Choroid plexus epithelial cell (primary cell): ENCODE data around the gene SLC6A6.

Experiments used
- DNase-seq: peaks from one replicate; pipeline ENCODE4 v3.0.0-alpha.2; 2010; ENCODE audit warnings: low read depth
- H3K4me3 ChIP-seq: 2 replicates; pipeline ENCODE4 v1.5.1; 2011; ENCODE audit warnings: low read depth, mild to moderate bottlenecking, control low read depth, low read length, moderate library complexity
- TF ChIP-seq, protein P1 (sequence below): conservative IDR thresholded peaks from 2 replicates; pipeline ENCODE4 v1.5.1; 2011; ENCODE audit warnings: low read depth, mild to moderate bottlenecking, control low read depth, inconsistent platforms, low read length, moderate library complexity

Gene SLC6A6

DNA sequence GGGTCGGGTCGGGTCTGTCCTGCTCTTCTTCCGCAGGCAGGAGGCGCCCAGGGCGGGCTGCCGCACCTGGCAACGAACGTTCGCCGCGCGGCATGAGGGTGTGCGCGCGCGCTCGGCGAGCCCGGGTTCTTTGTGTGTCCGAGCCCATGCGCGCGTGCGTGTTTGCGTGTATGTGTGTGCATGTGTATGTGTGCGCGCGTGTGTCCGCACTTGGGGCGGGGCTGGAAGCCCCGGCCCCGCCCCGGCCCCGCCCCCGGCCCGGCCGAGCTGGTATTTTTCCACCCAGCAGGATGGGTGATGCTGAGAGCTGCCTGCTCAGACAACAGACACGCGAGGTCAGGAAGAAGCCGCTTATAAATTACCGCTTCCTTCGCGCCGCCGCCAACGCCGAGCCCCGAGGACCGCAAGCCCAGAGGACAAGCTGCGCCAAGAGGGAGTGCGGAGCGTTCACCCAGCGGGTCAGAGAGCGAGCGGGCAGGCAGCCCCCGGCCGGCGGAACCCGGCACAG, at the start of gene SLC6A6:
Gene SLC6A6 (plus strand): TSS at position 303 of the 508 bp plus-strand sequence. CDS start 41,029 bp downstream, outside the sequence.
- TF ChIP-seq, protein P1, sequence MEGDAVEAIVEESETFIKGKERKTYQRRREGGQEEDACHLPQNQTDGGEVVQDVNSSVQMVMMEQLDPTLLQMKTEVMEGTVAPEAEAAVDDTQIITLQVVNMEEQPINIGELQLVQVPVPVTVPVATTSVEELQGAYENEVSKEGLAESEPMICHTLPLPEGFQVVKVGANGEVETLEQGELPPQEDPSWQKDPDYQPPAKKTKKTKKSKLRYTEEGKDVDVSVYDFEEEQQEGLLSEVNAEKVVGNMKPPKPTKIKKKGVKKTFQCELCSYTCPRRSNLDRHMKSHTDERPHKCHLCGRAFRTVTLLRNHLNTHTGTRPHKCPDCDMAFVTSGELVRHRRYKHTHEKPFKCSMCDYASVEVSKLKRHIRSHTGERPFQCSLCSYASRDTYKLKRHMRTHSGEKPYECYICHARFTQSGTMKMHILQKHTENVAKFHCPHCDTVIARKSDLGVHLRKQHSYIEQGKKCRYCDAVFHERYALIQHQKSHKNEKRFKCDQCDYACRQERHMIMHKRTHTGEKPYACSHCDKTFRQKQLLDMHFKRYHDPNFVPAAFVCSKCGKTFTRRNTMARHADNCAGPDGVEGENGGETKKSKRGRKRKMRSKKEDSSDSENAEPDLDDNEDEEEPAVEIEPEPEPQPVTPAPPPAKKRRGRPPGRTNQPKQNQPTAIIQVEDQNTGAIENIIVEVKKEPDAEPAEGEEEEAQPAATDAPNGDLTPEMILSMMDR = peak; percentile 53
- H3K4me3 ChIP-seq = peak within 1 kb of the TSS; percentile 66
- DNase-seq = peak; percentile 93

DNA sequence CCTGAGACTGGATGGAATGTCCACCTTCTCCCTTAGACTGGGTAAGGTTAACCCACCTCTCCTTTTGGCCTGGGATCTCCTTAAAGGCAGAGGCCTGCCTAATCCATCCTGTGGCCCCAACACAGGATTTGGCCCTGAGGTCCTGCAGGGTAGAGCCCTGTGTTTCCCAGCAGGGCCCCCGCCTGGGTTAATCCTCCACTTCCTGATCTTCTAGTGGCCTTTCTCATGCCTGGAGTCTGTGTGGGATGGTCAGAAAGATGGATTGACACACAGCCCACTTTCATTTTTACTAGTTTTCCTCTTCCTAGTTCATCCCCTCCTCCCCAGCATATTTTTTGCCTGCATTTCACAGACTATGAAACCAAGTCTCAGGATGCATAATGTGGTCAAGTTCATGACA, 48.9 kb upstream of the SLC6A6 start:
- DNase-seq = no peak
- TF ChIP-seq, protein P1 = no peak
- H3K4me3 ChIP-seq = no peak overlapping the region

DNA sequence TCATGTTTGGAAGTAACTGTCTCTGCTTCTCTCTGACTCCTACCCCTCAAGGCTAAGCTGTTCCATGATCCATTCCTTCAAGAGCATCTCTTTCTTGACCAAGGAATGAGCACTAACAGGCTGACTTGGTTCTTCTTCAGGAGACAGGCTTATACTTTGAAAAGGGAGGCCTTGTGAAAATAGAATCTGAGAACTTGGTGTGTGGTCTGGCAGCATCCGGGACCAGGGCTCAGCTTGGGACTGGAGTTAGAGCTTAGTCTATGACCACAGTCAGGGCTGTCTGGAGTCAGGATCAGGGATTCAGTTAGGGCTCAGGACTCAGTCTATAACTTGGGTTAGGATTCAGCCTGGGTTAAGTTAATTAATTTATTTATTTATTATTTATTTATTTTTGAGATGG, 44.9 kb upstream of the SLC6A6 start:
- DNase-seq = no peak
- H3K4me3 ChIP-seq = no peak overlapping the region
- TF ChIP-seq, protein P1 = no peak

DNA sequence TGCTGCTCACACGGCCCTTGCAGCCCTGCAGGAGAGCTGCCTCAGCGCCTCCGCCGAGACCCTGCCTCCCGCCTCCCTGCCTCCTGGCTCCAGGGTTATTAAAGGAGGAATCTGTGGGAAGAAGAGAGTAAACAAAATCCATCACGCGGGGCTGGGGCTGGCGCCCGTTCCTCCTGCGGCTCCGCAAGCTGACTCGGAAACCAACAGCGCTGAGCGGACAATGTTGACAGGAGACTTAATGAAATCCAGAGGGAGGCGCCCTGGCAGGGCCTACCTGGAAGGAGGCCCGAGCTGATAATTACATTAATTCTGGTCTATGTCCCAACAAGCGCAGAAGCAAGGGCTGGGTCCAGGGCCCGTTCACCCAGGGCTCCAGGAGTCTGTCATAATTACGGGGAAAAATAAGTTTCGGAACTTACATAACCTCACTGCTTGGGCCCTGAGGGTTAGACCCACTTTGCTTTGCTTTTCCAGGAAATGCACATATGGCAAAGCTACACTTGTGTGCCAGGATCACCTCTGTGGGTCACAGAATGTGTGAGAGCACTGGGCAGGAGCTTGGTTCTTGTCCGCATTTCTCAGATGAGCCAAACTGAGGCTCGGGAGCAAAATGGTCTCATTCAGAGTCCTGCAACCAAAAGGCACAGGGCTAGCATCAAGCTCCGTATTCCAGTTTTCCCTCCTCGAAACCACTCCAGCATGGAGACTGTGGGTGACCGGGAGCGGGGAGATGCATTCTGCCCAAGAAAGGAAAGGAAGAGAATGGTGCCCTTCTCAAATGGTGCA, 43.8 kb upstream of the SLC6A6 start:
- TF ChIP-seq, protein P1 = no peak
- no peak overlapping the region for H3K4me3 ChIP-seq
- DNase-seq = peak; percentile 60

DNA sequence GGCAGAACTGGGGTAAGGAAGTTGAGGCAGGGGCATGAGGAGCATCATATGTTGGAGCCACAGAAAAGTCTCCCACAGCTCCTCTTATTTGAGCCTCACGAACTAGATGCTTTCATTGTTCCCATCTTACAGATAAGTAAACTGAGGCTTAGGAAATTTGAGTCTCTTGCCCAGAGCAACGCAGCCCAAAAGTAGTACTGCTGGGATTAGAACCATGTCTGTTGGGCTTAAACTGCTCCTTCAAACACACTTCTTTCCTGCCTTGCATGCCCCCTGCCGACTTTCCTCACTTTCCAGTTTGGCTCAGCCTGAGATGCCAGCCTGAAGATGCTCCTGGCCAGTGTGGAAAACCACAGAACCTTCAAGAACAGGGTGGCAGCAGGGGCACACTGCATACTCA, 43.1 kb upstream of the SLC6A6 start:
- H3K4me3 ChIP-seq = no peak overlapping the region
- no peak for DNase-seq
- TF ChIP-seq, protein P1 = no peak

DNA sequence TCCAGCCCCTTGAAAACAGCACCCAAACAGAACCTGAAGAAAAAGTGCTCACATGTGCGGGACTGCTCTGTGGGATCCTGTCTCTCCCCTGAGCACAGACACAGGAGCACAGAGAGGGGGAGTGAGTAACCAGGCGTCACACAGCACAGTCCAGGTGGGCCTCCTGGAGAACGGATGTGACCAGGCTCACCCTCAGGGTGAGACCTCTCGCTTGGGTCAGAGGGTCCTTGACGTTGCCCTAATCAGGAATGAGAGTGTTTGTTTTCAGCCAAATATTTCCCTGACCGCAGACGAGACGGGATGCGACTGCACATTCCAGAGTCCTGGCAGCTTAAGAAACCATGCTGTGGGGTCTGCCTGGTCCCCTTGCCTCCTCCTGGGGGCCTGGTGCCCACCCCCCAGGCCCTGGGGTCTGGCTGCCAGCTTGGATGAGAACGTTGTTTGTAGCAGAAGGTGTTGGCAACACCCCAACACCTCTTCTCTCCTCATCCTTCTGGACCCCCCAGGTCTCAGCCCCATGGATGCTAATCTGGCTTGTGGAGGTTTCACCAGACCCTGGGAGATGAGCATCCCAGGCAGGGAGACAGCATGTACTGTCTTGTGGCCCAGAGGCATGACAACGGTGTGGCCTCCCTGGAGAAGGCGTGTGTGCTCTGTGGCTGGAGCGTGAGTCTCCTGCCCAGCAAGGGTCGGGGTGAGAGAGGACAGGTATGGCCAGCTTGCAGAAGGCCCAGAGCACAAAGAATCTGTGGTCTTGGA, 42.1 kb upstream of the SLC6A6 start:
- H3K4me3 ChIP-seq = no peak overlapping the region
- TF ChIP-seq, protein P1 = no peak
- peak; percentile 77 for DNase-seq
